ENCODE measurements around the gene SCN5A.

SCN5A gene

DNA sequence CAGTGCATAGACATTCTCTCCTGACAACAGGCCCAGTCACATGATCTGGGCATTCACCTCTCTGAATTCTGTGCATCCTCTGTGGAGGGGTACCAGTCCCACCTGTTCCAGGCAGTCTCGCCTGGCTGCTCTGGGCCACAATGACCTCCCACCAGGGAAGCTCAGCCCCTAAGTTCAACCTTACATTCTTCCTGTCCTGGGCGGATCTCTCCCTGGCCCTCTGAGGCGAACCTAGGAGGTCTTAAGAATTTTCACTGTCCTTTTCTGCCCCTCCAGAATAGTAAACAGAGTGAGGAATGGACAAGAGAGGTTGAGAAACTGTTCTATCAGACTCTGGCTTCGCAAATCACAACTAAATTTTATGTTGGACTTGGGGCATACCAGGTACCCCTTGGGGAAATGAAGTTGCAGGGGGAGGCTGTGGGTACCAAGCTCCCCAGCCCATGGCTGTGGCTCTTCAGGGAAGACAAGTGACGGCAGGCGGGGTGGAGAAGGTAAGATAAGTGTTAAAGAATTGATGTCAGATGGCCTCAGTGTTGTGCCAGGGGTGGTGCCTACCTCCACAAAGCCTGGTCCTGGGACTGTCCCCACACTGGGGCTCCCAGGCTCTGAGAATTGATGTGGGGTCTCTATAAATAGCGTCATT is 5.3 kb downstream of the SCN5A start:
- H3K4me3 ChIP-seq (ENCODE audit: low read depth, low read length) = no peak overlapping the region
- TF ChIP-seq, protein P1, sequence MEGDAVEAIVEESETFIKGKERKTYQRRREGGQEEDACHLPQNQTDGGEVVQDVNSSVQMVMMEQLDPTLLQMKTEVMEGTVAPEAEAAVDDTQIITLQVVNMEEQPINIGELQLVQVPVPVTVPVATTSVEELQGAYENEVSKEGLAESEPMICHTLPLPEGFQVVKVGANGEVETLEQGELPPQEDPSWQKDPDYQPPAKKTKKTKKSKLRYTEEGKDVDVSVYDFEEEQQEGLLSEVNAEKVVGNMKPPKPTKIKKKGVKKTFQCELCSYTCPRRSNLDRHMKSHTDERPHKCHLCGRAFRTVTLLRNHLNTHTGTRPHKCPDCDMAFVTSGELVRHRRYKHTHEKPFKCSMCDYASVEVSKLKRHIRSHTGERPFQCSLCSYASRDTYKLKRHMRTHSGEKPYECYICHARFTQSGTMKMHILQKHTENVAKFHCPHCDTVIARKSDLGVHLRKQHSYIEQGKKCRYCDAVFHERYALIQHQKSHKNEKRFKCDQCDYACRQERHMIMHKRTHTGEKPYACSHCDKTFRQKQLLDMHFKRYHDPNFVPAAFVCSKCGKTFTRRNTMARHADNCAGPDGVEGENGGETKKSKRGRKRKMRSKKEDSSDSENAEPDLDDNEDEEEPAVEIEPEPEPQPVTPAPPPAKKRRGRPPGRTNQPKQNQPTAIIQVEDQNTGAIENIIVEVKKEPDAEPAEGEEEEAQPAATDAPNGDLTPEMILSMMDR (IDR thresholded peaks at IDR 0.05; ENCODE audit: low read depth, low read length, missing control alignments) = no peak
- no peak for DNase-seq (ENCODE audit: low read depth)

DNA sequence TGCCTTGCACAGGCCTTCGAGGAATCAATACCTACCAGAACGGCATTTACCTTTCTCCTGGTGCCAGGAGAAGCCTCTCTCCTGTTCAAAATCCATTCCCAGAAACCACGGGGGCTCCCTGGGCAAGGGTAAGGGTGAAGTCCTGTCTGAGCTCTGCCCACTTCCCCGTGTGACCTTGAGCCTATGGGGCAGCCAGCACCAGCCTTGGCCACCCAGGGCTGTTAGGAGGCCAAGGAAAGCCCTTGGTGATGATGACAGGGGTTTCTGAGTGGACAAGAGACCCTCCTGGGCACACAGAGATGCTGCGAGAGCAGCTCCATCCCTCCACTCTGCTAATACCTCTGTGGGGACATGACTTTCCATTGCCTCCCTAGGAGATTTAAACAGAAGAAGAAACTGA is 5.9 kb downstream of the SCN5A start:
- no peak for DNase-seq (ENCODE audit: low read depth)
- TF ChIP-seq, protein P1 (IDR thresholded peaks at IDR 0.05; ENCODE audit: low read depth, low read length, missing control alignments) = no peak
- H3K4me3 ChIP-seq (ENCODE audit: low read depth, low read length) = no peak overlapping the region

DNA sequence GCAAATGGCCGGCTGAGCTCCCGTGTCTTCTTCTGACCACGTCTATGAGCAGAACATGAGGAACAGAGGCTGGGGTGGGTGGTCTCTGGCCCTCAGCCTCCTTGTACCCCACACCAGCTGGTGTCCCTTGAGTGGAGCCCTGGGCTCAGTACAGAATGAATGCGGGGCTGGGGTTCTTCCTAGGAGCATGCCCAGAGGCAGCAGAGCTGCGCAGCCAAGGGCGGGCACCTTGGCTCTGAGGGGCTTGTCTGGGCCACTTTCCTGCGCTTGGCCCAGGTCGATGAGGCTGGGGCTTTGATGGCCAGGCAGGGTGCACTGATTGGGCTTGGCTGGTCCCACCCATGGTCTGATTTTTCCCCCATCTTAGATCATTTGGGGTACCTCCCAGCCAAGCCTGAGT is 6.4 kb downstream of the SCN5A start:
- TF ChIP-seq, protein P1 (IDR thresholded peaks at IDR 0.05; ENCODE audit: low read depth, low read length, missing control alignments) = no peak
- H3K4me3 ChIP-seq (ENCODE audit: low read depth, low read length) = no peak overlapping the region
- DNase-seq (ENCODE audit: low read depth) = no peak

DNA sequence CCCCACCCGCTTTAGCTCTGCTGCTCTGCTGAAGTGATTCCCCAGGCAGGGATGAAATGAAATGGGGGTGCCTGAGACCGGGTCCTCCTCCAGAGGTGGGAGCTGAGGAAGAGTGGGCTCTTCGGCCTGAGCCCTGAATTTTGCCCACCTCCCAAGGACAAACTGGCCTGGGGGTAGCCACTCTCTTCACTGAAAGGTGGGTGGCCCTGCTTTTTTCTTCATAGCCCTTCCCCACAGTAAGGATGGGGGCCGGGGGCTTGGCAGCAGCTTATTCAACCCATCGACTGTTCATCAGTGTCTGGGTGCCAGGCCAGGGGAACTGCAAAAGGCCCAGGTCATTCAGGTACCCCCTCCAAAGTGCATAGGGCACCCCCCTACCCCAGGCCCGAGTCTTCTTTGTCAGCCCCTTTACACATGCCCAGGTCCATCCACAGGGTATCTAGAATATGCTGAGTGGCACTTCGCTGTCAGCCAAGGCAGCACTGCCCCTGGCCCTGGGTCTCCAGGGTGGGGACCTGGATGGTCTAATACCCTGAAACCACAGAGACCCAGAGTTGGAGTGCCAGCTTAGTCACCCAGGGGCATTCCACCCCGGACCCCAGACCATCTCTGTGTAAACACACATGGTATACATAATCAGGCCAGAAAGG is 7.9 kb downstream of the SCN5A start:
- TF ChIP-seq, protein P1 (IDR thresholded peaks at IDR 0.05; ENCODE audit: low read depth, low read length, missing control alignments) = no peak
- DNase-seq (ENCODE audit: low read depth) = no peak

DNA sequence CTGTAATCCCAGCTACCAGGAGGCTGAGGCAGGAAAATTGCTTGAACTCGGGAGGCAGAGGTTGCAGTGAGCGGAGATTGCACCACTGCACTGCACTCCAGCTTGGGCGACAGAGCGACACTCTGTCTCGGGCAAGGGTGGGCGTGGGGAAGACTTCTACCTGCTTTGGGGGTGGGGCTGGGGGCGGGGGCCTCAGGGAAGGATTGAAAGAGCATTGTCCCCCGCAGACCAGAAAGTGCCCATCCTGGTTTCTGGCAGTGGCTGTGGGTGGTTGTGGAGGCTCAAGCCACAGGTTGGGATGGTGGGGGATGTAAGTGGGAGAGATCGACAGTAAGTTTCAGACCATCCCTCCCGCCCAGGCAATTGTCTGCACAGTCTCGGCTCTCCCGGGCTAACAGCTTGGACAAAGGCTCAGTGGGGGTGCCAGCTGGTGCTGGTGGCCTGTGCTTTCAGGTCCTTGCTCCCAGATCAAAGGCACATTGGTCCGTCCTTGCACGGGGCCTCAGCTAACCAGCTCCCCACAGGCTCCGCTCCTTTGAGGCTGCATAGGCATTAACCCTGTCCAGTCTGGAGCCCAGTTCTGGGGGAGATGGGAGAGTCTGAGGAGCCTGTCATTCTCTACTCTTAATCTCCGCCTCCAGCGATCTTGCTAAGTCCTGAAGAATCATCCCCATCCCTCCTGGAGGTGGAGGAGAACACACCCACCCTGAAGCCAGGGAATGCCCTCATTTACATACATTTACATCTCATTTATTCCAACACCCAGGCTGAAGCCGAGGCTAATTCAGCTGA is 8.6 kb downstream of the SCN5A start:
- DNase-seq (ENCODE audit: low read depth) = no peak
- H3K4me3 ChIP-seq (ENCODE audit: low read depth, low read length) = no peak overlapping the region
- TF ChIP-seq, protein P1 (IDR thresholded peaks at IDR 0.05; ENCODE audit: low read depth, low read length, missing control alignments) = no peak

More for the DNA sequence above, 7.9 kb downstream of the SCN5A start:
- no peak overlapping the region for H3K4me3 ChIP-seq (ENCODE audit: low read depth, low read length)

DNA sequence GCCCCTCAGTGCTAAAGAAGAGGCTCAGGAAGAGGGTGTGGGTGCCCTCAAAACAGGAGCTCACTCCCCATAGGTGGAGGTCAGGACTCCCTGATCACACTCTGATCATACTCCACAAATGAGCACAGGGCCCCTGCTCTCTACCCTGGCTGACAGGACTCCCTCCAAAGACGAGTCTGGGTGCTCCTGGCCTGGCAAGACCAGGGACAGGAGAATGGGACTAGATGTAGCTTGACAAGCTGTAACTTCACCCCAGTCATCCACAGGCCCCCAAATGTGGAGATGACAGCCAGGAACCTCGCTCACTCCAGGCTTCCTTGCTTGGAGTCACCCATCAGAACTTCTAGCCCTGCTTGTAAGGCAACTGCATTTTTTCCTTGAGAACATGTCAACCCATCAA is 11.1 kb downstream of the SCN5A start:
- no peak overlapping the region for H3K4me3 ChIP-seq (ENCODE audit: low read depth, low read length)
- DNase-seq (ENCODE audit: low read depth) = no peak
- TF ChIP-seq, protein P1 (IDR thresholded peaks at IDR 0.05; ENCODE audit: low read depth, low read length, missing control alignments) = no peak
